Keratinocyte (primary cell): ENCODE results near the gene MRPL16.

Source experiments
- CTCF ChIP-seq, 3 experiments: IDR thresholded peaks in 1 of 3; conservative IDR thresholded peaks in 1 of 3; optimal IDR thresholded peaks in 1 of 3; 2 replicates in 2 of 3; 3 replicates in 1 of 3; pipeline versions ENCODE3 to v1.5.1; 2011; ENCODE audit warnings: low read length in 3 of 3, mild to moderate bottlenecking in 3 of 3, moderate library complexity in 2 of 3, control low read depth in 1 of 3, inconsistent platforms in 1 of 3; ENCODE audit not compliant: insufficient read depth in 2 of 3; ENCODE audit errors: extremely low read depth in 1 of 3
- EZH2 ChIP-seq: IDR thresholded peaks from one replicate; pipeline ENCODE4 v1.6.1; 2012; ENCODE audit warnings: inconsistent platforms, mild to moderate bottlenecking, low read length, moderate library complexity

DNA sequence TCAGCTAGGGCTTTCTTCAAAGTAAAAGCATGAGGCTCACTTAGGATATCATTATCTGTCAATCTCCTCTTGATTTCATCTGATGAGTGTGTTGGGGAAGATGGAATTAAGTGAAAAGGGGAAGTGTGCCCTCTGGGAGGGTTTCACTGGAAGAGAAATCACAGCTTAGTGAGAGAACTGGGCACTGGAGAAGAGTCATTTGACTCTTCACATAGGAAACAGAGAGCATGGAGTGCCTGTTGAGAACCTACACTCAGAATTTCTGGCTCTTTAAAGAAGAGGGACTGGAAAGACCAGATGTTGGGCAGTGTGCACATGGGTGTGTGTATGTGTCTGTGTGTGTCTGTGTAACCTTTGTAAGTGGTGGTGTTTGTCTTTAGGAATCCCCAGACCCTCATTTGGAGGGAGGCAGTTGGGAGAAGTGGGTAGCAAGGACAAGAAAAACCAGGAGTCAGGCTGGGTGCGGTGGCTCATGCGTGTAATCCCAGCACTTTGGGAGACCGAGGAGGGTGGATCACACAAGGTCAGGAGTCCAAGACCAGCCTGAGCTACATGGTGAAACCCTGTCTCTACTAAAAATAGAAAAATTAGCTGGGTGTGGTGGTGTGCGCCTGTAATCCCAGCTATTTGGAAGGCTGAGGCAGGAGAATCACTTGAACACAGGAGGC lies 45.4 kb downstream of the MRPL16 start:
- TF ChIP-seq EZH2 = no peak
- no peak for TF ChIP-seq CTCF (optimal IDR thresholded peaks at IDR 0.05 in 1 of 3, IDR thresholded peaks at IDR 0.05 in 1 of 3, conservative IDR thresholded peaks at IDR 0.05 in 1 of 3; ENCODE audit: extremely low read depth in 1 of 3, insufficient read depth in 2 of 3, low read length in 3 of 3)
